22Rv1 (cell line): ENCODE data around the gene LTA.

Source experiments
- ZFX ChIP-seq: fragments of 450-650 bp; IDR thresholded peaks from 2 replicates; pipeline ENCODE4 v1.6.1; 2017; ENCODE audit warnings: antibody characterized with exemption, borderline replicate concordance
- TF ChIP-seq, protein P1 (sequence below): fragments of 450-650 bp; IDR thresholded peaks from 2 replicates; pipeline ENCODE4 v1.5.1; 2017; ENCODE audit warnings: mild to moderate bottlenecking

DNA sequence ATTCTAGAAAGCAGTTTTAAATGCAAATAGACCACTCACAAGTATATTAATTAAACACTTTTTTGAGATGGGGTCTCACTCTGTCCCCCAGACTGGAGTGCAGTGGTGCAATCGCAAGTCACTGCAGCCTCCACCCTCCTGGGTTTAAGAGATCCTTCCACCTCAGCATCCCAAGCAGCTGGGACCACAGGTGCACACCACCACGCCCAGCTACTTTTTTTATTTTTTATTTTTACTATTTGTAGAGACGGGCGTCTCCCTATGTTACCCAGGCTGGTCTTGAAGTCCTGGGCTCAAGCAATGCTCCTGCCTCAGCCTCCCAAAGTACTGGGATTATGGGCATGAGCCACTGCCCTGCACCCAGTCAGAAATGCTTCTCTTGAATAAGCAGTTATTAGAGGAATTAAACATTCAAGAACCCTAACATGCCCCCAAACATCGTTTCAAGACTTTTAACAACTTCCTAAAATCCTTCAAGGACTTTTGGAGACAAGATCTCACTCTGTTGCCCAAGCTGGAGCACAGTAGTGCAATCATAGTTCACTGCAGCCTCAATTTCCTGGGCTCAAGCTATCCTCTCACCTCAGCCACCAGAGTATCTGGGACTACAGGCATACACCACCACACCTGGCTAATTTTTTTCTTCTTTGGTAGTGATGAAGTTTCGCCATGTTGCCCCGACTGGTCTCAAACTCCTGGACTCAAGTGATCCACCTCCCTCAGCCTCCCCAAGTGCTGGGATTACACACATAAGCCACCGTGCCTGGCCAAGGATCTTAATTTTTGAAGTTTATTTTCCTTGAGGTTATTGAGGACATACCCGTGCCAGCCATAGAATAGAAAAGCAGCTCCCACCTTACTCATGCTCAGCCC lies 40.1 kb upstream of the LTA start:
- TF ChIP-seq, protein P1, sequence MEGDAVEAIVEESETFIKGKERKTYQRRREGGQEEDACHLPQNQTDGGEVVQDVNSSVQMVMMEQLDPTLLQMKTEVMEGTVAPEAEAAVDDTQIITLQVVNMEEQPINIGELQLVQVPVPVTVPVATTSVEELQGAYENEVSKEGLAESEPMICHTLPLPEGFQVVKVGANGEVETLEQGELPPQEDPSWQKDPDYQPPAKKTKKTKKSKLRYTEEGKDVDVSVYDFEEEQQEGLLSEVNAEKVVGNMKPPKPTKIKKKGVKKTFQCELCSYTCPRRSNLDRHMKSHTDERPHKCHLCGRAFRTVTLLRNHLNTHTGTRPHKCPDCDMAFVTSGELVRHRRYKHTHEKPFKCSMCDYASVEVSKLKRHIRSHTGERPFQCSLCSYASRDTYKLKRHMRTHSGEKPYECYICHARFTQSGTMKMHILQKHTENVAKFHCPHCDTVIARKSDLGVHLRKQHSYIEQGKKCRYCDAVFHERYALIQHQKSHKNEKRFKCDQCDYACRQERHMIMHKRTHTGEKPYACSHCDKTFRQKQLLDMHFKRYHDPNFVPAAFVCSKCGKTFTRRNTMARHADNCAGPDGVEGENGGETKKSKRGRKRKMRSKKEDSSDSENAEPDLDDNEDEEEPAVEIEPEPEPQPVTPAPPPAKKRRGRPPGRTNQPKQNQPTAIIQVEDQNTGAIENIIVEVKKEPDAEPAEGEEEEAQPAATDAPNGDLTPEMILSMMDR, result no peak
- TF ChIP-seq ZFX, result no peak
